GM19240 (cell line): ENCODE results near the gene MST1.

Experiments
- DNase-seq: peaks from one replicate; pipeline ENCODE4 v3.0.0; 2011; ENCODE audit warnings: low spot score; ENCODE audit not compliant: insufficient read length

Gene MST1

DNA sequence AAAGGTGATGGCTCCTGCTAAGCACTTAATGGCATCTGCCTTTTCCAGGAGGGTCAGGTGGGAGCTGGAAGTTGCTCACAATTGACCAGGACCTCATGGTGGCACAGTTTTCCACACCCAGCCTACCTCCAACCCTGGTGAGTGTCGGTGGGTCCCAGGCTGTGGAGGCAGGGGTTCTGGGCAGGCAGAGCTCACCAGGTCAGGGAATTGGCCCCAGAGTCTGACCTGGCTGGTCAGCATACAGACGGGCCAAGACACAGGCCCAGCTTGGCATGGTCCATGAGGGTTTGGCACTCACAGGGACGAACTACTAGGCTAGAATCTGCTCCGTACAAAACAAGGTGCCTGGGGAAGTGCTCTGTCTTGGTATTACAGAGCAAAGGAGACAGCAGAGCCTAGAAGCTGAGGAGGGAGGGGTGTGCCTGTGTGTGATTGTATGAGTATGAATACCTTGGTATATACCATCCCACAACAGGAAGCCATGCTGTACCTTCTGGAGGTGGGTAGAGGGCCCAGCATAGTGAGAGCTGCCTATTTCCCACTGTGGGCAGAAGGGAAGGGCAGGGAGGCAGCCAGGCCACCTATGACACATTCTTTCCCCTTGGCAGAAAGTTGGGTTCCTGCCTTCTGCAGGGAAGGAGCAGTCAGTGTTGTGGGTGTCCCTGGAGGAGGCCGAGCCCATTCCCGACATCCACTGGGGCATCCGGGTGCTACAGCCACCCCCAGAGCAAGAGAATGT lies 8.6 kb downstream of the MST1 start:
- DNase-seq: no peak

DNA sequence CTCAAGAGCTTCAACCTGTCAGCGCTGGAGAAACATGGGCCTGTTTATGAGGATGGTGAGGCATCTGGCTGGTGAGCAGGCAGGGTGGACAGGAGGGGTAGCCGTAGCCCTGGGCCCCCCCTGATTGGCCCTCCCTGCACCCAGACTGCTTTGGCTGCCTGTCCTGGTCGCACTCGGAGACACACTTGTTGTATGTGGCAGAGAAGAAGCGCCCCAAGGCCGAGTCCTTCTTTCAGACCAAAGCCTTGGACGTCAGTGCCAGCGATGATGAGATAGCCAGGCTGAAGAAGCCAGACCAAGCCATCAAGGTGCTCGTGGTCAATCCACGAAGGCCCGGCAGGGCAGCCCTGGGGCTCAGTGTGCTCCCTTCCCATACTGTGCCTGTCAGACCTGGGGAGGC lies 13.4 kb downstream of the MST1 start:
- DNase-seq: no peak

DNA sequence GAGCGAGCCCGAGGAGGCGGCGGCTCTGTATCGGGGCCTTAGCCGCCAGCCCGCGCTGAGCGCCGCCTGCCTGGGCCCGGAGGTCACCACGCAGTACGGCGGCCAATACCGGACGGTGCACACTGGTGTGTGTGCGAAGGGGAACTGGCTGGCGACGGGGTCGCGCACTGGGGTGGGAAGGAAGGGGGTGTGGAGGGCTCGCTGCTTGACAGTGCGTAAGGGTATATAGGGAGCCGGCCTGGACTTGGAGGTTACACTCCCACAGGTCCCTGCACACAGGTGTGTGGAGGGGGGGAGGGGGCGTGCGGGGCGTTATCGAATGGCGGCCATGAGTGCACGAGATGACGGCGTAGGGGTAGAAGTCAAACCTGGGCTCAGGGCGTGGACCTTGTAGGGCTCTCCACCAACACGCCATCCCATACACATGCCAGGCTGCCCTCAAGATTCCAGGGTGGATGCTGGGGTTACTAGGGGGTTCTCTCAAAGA lies 14.7 kb downstream of the MST1 start:
- no peak for DNase-seq

DNA sequence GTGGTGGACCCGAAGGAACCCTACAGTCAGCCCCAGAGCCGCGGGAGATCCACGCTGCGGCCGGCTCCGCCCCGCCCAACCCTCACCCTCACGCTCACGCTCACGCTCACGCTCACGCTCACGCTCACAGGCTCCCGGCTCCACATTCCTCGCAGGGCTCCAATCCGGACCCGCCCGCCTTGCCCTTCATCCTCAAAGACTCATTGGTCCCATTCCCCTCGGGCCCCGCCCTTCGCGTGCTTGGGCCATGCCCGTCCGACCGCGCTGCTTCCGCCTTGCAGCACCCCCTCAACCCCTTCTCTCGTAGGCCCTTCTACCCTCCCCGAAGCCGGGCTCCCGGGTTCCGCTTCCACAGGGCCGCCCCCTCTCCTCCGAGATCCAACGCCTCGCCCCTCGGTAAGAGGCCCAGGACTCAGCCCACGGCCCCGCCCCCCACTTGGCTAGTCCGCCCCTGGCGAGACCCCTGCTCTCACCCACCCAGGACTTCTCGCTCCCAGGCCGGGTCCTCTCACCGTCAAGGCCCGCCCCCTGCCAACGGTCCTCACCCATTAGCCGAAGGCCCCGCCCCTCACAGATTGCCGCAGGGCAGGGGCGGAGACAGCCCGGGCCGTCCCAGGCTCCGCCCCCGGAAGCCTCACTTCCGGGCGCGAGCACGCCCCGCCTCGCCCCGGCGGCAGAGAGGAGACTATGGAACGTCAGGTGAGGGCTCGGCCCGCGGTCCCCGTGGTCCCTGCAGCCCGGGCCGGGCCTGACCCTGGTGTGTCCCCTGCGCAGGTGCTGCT lies 15.4 kb downstream of the MST1 start, which contains the start of gene APEH:
Gene APEH (plus strand): TSS at position 637 of the 782 bp plus-strand sequence. CDS start 51 bp downstream, at position 688.
- peak; percentile 95 for DNase-seq

DNA sequence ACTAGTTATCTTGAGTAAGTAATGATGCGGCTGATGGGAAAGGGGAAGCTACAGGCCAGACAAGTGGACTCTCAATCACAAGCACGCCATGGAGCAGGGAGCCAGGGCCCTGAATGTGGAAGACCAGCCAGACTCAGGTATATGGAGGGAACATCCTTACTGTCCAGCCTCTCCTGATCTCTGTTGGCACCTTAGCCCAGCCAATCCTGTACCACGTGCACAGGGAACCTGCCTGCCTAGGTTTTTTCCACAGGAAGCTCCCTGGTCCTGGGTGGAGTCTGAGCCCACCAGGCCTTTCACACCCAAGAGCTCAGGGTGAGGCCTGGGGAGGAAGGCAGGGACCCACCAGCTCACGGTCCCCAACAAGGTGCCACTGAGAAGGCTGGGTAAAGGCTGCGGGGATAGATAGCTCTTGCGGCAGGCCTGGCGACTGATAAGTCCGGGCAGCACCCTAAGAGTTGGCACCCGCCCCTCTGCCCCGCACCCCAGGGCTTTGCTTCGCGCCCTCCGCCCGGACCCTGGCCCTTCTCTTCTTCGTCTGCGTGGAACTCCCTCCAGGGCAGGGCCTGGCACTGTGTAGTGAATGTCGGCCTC lies 16.1 kb downstream of the MST1 start:
- DNase-seq: no peak

DNA sequence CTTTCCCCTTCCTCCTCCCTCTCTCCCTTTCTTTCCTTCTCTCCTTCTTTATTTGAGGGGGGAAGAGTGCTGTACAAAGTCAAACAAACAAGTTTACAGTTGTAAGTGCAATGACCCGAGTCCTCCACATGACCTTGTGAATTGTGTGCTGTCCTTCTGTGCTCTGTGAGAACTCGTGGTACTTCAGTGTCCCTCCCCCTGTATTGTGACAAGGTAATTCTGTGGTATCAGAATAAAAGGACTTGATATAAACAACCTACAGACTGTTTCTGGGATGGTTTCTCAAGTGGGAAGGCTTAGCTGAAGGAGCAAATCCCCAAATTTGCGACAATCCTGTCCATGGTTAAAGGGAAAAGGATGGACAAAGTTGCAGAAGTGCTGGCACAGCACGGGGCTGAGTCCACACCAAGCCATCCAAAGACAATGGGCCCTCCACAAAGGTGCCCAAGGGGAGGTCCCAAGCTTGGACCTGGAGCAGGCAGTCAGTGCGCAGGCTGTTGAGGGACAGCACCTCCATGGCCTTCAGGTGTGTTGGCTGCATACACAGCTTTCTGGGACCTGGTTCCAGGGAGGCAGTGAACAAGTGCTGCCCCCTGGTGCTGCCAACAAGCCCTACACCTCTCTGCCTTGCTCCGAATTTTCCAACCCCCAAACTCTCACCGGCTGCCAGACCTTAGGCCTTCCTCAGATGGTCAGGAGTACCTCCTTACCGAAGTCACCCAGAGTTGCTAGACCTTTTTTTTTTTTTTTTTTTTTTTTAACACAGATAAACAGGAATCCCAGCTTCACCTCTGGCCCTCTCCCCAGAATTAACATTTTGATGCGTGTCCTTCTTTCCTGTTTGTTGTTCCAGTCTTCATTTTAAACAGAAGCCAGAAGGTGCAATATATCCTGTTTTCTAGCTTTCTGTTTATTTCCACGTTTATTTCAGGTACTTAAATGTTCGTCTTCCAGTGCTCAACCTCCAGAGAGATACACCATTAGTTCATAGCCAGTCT lies 17.7 kb downstream of the MST1 start:
- DNase-seq: peak; percentile 90

DNA sequence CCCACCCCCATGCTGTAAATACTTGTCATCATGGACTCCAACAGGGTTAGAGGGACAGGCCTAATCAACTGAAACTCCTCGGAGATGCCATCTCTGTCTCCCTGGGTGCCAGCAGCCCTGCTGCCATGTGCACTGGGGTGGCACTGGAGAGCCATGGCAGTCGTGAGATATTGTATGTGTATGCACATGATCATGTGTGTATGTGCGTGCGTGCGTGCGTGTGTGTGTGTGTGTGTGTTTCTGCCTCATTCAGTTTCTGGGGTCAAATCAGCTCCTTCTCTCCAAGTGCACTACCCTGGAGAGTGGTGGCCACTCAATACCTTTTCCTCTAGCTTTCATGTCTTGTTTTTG lies 18.4 kb downstream of the MST1 start:
- DNase-seq: no peak

DNA sequence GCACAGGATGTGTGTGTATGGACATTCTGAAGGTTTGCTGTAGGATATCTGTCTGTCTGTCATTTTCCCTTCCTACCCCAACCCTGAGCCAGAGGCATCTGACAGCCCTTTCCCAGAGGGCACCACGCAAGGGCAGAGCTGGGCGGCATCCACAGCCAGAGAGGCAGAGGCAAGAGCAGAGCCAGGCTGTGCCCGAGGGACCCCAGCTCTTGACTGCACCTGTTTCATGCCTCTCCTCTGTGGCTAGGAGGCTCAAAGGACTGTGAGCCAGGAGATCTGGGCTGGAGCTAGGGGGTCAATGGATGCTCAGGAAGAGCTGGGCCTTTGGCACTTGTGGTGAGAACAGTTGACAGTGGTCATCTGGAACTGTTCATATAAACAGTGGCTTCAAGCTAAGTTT lies 19.9 kb downstream of the MST1 start:
- no peak for DNase-seq

DNA sequence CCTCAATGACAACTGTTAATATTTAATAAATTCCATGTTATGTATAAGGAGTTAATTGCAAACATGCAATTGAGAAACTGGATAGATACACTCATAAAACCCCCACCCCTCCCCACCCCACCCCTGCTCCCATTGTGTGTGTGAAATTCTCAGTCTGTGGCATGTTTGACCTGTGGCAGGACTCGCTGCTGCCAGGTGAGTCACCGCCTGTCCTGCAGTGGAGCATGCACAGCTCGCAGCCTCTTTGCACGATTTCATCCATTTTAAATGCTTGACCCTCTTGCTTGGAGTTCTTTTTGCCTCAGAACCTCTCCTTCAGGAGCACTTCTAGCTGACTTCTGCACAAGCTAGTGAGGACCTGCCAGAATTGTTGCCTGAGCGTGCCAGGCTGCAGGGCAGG lies 20.4 kb downstream of the MST1 start:
- no peak for DNase-seq

DNA sequence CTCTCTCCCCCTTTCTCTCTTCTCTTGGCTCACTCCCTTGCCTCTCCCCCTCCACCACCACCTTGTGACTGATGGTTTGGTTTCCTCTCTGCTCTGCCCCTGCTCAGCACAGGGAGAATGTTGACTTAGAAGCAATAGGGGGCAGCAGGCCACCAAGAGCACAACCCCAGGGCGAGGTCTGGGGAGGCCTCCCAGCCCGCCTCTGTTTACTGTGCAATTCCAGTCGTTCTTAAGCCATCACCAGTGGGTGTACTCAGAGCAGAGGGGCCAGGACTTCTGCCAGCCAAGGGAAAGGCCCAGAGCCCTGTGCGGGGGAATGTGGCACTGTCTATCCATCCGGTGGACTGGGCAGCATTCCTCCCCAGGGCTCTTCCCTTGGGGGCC lies 20.9 kb downstream of the MST1 start:
- DNase-seq: no peak

DNA sequence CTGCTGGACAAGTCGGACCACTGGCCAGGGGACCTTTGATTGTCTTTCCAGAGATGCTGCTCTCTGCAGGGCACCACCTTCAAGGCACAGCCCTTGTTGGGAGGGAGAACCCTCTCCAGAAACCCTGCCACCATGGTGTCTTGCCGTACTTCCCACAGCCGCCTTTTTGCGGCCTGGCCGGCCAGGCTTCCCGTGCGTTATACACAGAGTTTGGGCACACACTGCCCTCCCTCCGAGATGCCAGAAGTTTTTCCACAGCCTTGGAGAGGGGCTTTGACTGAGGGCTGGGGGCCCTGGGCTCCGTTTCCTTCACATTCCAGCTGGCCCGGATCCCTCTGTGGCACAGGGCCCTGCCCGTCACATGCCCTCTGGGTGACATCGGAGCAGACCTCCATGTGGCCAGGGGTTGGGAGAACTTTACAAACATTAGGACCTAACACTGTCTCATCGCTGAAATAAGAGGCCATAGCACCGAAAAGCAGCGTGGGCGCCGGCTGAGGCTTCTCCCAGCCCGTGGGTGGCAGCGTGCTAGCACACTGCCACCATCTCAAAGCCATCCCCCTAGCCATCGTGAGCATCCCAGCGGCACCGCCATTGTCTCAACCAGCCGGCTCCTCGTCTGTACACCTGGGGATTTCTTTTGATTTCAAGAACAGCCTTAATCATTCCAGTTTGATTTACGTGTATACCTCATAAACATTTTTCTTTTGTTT lies 21.4 kb downstream of the MST1 start:
- no peak for DNase-seq

DNA sequence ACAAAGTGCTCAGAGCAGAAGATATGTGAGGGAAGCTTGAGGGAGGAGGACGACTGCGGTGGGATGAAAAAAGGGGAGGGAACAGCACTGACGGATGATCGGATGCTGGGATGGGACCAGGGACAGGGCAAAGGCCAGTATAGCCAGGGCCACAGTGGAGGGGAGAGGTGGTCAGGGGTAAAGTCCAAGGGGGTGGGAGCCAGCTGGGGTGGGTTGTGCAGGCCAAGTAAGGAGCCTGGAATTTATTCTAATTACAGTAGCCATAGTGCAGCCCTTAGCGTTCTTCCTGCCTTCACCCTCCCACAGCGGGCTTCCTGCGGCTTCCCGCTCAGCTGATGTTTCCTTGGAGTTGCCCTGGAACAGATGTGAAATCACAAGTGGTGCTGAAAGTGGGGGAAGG lies 22.7 kb downstream of the MST1 start:
- no peak for DNase-seq

DNA sequence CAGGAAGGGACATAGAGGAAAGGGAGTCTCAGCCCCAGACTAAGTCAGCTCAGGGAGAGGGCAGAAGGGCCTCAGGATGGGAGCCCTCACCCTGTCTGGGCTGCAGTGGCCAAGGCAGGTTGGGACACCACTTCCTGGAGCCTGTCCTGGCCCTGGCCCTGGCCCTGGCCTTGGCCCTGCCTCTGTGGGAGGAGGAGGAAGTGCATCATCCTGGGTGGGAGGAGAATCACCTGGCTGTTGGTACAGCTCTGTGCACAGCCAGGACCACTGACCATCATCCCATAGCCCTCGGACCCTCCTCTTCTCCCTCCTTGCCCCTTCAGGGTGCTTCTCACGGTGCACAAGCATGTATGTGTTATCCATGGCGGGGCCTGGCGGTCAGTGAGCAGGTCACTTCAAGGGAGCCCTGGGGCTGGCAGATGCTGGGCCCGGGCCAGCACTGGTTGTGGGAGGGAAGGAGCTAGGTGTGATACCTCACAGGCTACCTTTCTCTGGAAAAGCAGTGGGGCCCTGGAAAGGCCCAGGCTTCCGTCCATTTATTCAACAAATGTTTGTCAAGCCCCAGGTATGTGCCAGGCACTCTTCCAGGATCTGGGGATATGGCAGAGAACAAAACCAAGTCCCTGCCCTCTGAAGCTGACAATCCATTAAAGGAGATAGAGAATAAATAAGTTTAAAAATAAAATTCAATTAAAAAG lies 23.3 kb downstream of the MST1 start:
- no peak for DNase-seq

DNA sequence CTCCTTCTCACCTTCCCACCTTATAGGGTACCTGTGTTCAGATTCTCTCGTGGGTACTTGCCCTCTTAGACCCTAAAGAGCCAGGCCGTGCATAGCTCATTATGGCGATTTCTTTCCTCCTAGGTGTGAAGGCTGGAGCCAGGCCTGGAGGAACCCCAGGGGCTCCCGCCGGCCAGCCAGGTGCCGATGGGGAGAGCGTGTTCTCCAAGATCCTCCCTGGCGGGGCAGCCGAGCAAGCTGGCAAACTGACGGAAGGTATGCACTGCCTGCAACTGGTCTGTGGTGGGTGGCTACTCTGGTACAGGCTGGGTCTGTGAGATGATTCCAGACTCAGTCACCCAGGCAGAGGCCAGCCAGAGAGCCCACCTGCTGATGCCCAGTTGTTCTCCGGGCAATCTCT lies 25.0 kb downstream of the MST1 start:
- no peak for DNase-seq

DNA sequence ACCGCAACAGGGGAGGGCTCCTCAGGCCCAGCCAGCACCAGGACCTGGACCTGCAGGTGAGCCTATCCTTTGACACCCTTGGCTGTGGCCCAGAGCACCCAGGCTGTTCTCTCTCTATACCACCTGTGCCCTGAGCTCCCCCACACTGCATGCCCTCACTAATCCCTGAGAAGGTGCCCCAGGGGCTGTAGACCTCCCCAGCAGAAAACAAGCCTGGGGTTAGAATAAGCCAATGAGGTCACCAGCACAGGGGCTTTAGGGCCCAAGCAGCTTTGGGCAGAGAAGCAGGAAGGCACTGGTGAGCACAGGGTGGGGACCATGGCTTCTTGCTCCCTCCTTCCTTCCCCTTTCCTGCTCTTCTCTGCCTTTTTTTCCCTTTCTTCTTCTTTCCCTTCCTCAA lies 25.4 kb downstream of the MST1 start:
- DNase-seq: no peak

DNA sequence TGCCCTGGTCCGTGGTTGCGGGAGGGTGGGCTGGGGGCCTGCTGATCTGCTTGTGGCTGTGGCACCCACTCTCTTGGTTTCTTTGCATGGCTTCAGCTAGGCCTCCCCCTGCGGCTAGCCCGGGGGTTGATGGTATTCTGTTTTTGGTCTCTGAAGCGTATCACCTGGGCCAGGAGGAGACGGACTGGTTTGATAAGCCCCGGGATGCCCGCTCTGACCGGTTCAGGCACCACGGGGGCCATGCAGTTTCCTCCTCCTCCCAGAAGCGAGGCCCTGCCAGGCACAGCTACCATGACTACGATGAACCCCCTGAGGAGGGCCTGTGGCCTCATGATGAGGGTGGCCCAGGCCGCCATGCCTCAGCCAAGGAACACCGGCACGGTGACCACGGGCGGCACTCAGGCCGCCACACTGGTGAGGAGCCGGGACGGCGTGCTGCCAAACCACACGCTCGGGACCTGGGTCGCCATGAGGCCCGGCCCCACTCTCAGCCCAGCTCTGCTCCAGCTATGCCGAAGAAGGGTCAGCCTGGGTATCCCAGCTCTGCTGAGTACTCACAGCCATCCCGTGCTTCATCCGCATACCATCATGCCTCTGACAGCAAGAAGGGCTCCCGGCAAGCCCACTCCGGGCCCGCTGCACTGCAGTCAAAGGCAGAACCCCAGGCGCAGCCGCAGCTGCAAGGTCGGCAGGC lies 26.4 kb downstream of the MST1 start:
- no peak for DNase-seq

DNA sequence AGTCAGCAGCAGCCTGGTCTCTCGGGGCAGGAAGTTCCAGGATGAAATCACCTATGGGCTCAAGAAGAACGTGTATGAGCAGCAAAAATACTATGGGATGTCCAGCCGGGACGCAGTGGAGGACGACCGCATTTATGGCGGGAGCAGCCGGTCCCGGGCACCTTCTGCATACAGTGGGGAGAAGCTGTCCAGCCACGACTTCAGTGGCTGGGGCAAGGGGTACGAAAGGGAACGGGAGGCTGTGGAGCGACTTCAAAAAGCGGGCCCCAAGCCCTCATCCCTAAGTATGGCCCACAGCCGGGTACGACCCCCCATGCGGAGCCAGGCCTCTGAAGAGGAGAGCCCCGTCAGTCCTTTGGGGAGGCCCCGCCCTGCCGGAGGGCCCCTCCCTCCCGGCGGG lies 27.3 kb downstream of the MST1 start:
- no peak for DNase-seq

DNA sequence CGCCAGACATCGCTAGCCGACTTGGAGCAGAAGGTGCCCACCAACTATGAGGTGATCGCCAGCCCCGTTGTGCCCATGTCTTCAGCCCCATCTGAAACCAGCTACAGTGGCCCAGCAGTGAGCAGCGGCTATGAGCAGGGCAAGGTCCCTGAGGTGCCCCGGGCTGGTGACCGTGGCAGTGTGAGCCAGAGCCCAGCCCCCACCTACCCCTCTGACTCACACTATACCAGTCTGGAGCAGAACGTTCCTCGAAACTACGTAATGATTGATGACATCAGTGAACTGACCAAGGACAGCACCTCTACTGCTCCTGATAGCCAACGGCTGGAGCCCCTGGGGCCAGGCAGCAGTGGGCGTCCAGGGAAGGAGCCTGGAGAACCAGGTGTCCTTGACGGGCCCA lies 28.0 kb downstream of the MST1 start:
- no peak for DNase-seq

DNA sequence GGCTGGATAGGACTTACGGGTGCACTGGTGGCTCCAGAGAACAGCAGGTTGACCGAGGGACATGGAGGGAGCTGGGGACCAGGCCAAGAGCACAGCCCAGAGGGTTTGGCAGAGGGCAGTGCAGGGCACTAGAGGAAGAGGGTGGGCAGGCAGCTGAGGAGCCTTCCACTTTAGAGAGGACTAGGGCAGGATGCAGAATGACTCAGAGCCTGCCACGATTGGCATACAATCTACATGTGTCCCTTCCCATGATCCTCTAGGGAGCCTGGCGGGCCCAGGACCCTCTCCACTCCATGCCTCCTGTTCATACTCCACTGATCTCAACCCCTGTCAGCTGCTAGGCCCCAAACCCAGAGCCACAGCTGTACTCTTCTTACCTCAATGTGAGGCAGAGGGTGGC lies 29.5 kb downstream of the MST1 start:
- no peak for DNase-seq
